Measurements from ENCODE around the gene PAPOLA. TPM values are rescaled to one million over a fixed set of nuclear protein-coding genes. Genes with fewer than 3 reads are reported as not detected.

PAPOLA gene
- total and polyA plus RNA-seq, 2 of the 4 experiments (the other 2 are of a cell fraction), result 73.8 to 128 TPM

DNA sequence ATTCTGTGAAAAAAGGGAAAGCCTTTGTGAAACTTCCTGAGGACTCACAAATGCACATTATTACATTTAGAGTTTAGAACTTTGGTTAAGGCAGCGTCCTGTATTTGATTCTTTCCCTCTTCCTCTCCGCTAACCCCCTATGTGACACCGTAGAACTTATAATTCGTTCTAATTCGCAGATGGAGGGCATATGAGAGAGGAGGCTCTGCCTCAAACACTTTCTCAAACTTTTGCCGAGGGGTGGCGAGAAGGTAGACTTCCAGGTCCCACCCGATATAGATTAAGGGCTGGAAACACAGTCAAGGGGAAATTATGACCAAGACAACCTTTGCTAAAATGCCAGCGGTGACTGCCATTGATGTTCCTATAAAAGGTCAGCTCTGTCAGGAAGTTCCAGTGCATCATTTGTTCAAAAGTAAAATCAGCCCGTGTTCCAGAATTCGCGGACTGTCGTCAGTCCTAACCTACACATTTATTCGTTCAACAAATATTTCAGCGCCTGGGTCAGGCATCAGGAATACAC is 904 bp upstream of the PAPOLA start:
- no peak overlapping the region for H2BK120ac ChIP-seq (ENCODE audit: low read depth, low read length)
- dilution Hi-C loops (cut with HindIII; ENCODE audit: low sequenced_read_pairs, unreplicated experiment), result no loop called here
- in situ Hi-C loops (cut with MboI; ENCODE audit: low sequenced_read_pairs), result no loop called here

More for the DNA sequence above, 904 bp upstream of the PAPOLA start:
- WGBS, 2 experiments (ENCODE audit: extremely low coverage in 2 of 2, insufficient read length in 1 of 2), result 0% methylated on average over 2 of the region's 15 CpGs; no CpG with 5 or more reads in 1 of the 2 experiments
- BruUV-seq (replicated peaks), result no TSS peak
- Histone ChIP-seq H4K91ac (ENCODE audit: insufficient read depth, low read depth, low read length) (no peak overlapping the region; the same call in 1 of the 2 replicates), H2AK5ac (ENCODE audit: low read depth, low read length) (0 out of 2 replicates have a peak overlapping the region, but pooled peaks have one; percentile 56), H3K4me1 (ENCODE audit: control insufficient read depth, insufficient read depth, low read length) (peaks cover 3% of the 10 kb centered on the region; the same call in 1 of the 2 replicates), H3K36me3 (ENCODE audit: control insufficient read depth, insufficient read depth, low read length) (no peaks in the 10 kb centered on the region), H2BK15ac (ENCODE audit: low read depth, low read length) (no peak overlapping the region), H2AK9ac (replicated peaks; ENCODE audit: low read depth, low read length, poor library complexity) (peak overlapping the region; percentile 90), H4K8ac (ENCODE audit: low read depth in 2 of 2, low read length in 2 of 2) (peak overlapping the region; percentile 43 to 91), H3K23ac (ENCODE audit: low read depth, low read length) (peak overlapping the region; percentile 92), H3K4me3 (ENCODE audit: insufficient read depth, low read depth, low read length) (peak overlapping the region; percentile 76), H2BK5ac (ENCODE audit: low read depth, low read length, poor library complexity, severe bottlenecking) (peak overlapping the region; percentile 83), H3K79me1 (ENCODE audit: low read depth in 1 of 2, low read length in 2 of 2) (peaks cover 5 to 31% of the 10 kb centered on the region in 2 experiments; a peak in 3 of 4 replicates), H3K18ac (ENCODE audit: low read depth, low read length) (no peak overlapping the region), H3K4ac (ENCODE audit: low read depth, low read length) (peak overlapping the region; percentile 83), H3K4me2 (ENCODE audit: low read depth, low read length) (peak overlapping the region; percentile 93), H3K27me3 (ENCODE audit: control insufficient read depth, insufficient read depth, low read length) (no peaks in the 10 kb centered on the region), H2BK20ac (ENCODE audit: low read depth, low read length) (no peak overlapping the region), H3K9me1 (ENCODE audit: insufficient read depth, low read length) (peaks cover 10% of the 10 kb centered on the region), H4K20me1 (ENCODE audit: insufficient read depth, low read length) (peaks cover 36% of the 10 kb centered on the region), H4K5ac (ENCODE audit: low read depth, low read length) (peak overlapping the region; percentile 11), H3K14ac (replicated peaks; ENCODE audit: low read depth, low read length) (peak overlapping the region; percentile 83), H2AFZ (replicated peaks; ENCODE audit: low read length, poor library complexity) (peak overlapping the region; percentile 99), H3K27ac (ENCODE audit: insufficient read depth, low read length) (peak overlapping the region; percentile 86), H3K9me3 (ENCODE audit: control insufficient read depth, insufficient read depth, low read length) (no peaks in the 10 kb centered on the region), H3K56ac (ENCODE audit: extremely low read depth, insufficient read depth, low read length) (peak overlapping the region; percentile 40; the same call in 1 of the 2 replicates), H3K9ac (ENCODE audit: low read depth, low read length) (peak overlapping the region; percentile 74)
- POLR2A ChIA-PET (ENCODE audit: unreplicated experiment), result no interaction called here
- no peak for DNase-seq
- CTCF ChIA-PET, result no interaction called here
- TF ChIP-seq MAFK (IDR thresholded peaks at IDR 0.05; ENCODE audit: low read depth, low read length), result no peak
- no peak for TF ChIP-seq MAZ (IDR thresholded peaks at IDR 0.05; ENCODE audit: borderline replicate concordance, low read depth, low read length)
- TF ChIP-seq RFX5 (IDR thresholded peaks at IDR 0.05; ENCODE audit: low read depth, low read length), result no peak
- no peak for TF ChIP-seq NFE2L2 (IDR thresholded peaks at IDR 0.05; ENCODE audit: low read depth, low read length)
- no peak for TF ChIP-seq BHLHE40 (IDR thresholded peaks at IDR 0.05; ENCODE audit: low read depth, low read length)
- no peak for TF ChIP-seq CEBPB (IDR thresholded peaks at IDR 0.05; ENCODE audit: low read depth, low read length)
- TF ChIP-seq, protein P1, sequence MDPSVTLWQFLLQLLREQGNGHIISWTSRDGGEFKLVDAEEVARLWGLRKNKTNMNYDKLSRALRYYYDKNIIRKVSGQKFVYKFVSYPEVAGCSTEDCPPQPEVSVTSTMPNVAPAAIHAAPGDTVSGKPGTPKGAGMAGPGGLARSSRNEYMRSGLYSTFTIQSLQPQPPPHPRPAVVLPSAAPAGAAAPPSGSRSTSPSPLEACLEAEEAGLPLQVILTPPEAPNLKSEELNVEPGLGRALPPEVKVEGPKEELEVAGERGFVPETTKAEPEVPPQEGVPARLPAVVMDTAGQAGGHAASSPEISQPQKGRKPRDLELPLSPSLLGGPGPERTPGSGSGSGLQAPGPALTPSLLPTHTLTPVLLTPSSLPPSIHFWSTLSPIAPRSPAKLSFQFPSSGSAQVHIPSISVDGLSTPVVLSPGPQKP (IDR thresholded peaks at IDR 0.05; ENCODE audit: borderline replicate concordance, low read depth, low read length), result no peak
- TF ChIP-seq, protein P2, sequence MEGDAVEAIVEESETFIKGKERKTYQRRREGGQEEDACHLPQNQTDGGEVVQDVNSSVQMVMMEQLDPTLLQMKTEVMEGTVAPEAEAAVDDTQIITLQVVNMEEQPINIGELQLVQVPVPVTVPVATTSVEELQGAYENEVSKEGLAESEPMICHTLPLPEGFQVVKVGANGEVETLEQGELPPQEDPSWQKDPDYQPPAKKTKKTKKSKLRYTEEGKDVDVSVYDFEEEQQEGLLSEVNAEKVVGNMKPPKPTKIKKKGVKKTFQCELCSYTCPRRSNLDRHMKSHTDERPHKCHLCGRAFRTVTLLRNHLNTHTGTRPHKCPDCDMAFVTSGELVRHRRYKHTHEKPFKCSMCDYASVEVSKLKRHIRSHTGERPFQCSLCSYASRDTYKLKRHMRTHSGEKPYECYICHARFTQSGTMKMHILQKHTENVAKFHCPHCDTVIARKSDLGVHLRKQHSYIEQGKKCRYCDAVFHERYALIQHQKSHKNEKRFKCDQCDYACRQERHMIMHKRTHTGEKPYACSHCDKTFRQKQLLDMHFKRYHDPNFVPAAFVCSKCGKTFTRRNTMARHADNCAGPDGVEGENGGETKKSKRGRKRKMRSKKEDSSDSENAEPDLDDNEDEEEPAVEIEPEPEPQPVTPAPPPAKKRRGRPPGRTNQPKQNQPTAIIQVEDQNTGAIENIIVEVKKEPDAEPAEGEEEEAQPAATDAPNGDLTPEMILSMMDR (conservative IDR thresholded peaks at IDR 0.05; ENCODE audit: low read depth, low read length), result no peak
- TF ChIP-seq RAD21 (IDR thresholded peaks at IDR 0.05; ENCODE audit: low read length), result no peak
- TF ChIP-seq, protein P3, sequence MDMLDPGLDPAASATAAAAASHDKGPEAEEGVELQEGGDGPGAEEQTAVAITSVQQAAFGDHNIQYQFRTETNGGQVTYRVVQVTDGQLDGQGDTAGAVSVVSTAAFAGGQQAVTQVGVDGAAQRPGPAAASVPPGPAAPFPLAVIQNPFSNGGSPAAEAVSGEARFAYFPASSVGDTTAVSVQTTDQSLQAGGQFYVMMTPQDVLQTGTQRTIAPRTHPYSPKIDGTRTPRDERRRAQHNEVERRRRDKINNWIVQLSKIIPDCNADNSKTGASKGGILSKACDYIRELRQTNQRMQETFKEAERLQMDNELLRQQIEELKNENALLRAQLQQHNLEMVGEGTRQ (IDR thresholded peaks at IDR 0.05; ENCODE audit: low read depth, low read length), result no peak
- TF ChIP-seq SMC3 (IDR thresholded peaks at IDR 0.05; ENCODE audit: low read depth, low read length), result no peak
- TF ChIP-seq RCOR1 (IDR thresholded peaks at IDR 0.05; ENCODE audit: insufficient replicate concordance, low read length), result no peak
- TF ChIP-seq MXI1 (IDR thresholded peaks at IDR 0.05; ENCODE audit: borderline replicate concordance, low read depth, low read length), result no peak
- no peak for TF ChIP-seq POLR2A (IDR thresholded peaks at IDR 0.05; ENCODE audit: low read depth, low read length)
- no peak for TF ChIP-seq CHD1 (IDR thresholded peaks at IDR 0.05; ENCODE audit: low read depth, low read length)
- TF ChIP-seq FOS (IDR thresholded peaks at IDR 0.05; ENCODE audit: low read depth, low read length), result no peak
- intact Hi-C loops (cut with micrococcal nuclease), result loop anchor here (10.0 kb wide), 2 partner anchors 216 to 396 kb away; no protein-coding TSS in a partner anchor
- no peak for ATAC-seq (ENCODE audit: low read depth)

All from IMR-90 (cell line).